ENCODE data around the gene PRKAG2.
"Not testable (repeated sequence)": the region's sequence is repeated elsewhere in the genome, so short reads cannot be mapped to it uniquely, and the experiment has no call there.

Gene PRKAG2

DNA sequence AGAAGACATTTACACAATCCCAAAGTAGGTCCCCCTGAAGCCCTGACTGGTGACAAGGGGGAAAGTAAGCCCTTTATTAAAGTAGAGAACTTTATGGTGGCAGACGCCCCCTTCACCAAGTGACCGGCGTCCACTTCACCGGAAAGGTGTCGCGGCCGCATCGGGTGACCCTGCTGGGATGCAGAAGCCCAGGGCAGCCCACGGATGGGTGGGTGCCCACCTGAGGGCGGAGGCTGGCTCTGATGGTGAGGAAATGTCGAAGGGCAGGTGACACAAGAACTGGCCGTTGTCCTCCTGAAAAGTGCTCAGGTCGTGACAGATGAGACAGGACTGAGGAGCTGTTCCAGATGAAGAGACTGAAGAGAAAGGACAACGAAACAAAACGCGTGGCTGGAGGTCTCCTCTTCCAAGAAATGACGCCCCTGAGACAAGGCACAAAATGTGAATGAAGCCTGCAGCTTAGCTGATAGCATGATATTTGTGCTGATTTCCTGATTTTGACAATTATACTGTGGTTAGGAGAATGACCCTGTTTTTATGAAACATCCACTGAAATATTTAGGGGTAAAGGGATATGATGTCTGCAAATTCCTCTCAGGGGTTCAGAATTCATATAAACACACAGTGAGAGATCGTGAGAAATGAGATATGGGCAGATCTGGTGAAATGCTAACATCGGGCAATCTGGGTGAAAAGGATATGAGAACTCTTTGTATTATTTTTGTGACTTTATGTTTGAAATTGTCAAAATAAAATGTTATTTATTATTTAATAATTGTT is 123.9 kb downstream of the PRKAG2 start:
- no peak for DNase-seq (ENCODE audit: insufficient read length, low spot score)
- no peak for TF ChIP-seq CTCF (IDR thresholded peaks at IDR 0.05; ENCODE audit: insufficient read depth, missing control alignments)
- FAIRE-seq = no peak

DNA sequence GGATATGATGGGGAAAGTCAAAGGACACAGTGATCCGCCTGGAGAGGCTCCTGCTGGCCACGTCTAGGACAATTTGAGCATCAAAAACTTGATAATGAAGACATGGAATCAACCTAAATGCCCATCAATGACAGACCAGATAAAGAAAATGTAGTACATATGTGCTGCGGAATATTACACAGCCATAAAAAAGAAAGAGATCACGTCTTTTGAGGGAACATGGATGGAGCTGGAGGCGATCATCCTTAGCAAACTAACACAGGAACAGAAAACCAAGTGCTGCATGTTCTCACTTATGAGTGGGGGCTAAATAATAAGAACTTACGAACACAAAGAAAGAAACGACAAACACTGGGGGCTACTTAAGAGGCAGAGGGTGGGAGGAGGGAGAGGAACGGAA is 124.9 kb downstream of the PRKAG2 start:
- FAIRE-seq = no peak
- DNase-seq (ENCODE audit: insufficient read length, low spot score) = no peak
- TF ChIP-seq CTCF (IDR thresholded peaks at IDR 0.05; ENCODE audit: insufficient read depth, missing control alignments) = no peak

GRCh38 chr7:151748733-151749132 is 128.2 kb downstream of the PRKAG2 start:
- no peak for TF ChIP-seq CTCF (IDR thresholded peaks at IDR 0.05; ENCODE audit: insufficient read depth, missing control alignments)
- FAIRE-seq = no peak
- DNase-seq (ENCODE audit: insufficient read length, low spot score) = no peak

DNA sequence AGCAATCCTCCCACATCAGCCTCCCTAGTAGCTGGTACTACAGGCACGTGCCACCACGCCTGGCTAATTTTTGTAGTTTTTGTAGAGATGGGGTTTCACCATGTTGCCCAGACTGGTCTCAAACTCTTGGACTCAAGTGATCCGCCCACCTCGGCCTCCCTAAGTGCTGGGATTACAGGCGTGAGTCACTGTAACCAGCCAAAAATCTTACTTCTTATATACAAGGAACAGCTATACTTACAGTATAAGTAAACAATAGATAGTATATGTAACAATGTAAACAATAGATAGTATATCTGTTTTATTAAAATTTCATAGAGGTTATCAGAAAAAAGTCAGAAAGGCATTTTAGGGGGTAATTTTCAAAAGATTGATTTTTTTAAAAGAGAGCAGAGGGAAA is 128.9 kb downstream of the PRKAG2 start:
- not testable (repeated sequence) for FAIRE-seq; DNase-seq (ENCODE audit: insufficient read length, low spot score)

DNA sequence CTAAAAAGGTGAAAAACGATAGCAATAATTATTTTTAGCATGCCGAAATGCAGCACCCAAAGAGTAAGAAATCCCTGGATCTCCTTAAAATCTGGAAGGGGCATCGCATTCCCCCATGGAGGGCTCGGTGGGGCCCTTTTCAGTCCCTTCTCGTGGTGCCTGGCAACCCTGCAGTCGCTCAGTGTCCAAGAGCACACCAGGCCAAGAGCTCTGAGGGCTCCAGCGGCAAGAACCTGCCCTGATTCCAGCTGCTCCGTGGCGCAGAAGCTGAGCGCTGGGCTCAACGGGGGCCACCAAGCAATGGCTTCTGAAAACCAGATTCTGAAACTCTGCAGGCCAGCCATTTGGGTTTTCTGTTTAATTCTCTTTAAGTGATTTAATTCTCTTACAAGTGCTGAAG is 131.2 kb downstream of the PRKAG2 start:
- no peak for TF ChIP-seq CTCF (IDR thresholded peaks at IDR 0.05; ENCODE audit: insufficient read depth, missing control alignments)
- DNase-seq (ENCODE audit: insufficient read length, low spot score) (no peak), FAIRE-seq (no peak)

- TF ChIP-seq CTCF (IDR thresholded peaks at IDR 0.05; ENCODE audit: insufficient read depth, missing control alignments) = no peak
- DNase-seq (ENCODE audit: insufficient read length, low spot score) (no peak), FAIRE-seq (no peak)
These were observed 132.0 kb downstream of the PRKAG2 start for GRCh38 chr7:151744656-151745638.

GRCh38 chr7:151744051-151744580 is 132.8 kb downstream of the PRKAG2 start:
- TF ChIP-seq CTCF (IDR thresholded peaks at IDR 0.05; ENCODE audit: insufficient read depth, missing control alignments) = no peak
- no peak for FAIRE-seq
- no peak for DNase-seq (ENCODE audit: insufficient read length, low spot score)

Measured in D721Med (cell line).